ENCODE measurements around the gene TRIM28.

TRIM28 gene

GRCh38 chr19:58547323-58548312 is 3.8 kb downstream of the TRIM28 start:
- peaks cover 73% of the 10 kb centered on the region for H3K36me3 ChIP-seq (ENCODE audit: insufficient read depth, insufficient read length, low read length)
- DNase-seq (ENCODE audit: low read depth, low spot score), result no peak
- H3K4me3 ChIP-seq (ENCODE audit: insufficient read length, low read depth), result no peak overlapping the region
- H3K27me3 ChIP-seq (ENCODE audit: insufficient read depth, insufficient read length), result peaks cover 2% of the 10 kb centered on the region
- TF ChIP-seq SUZ12 (IDR thresholded peaks at IDR 0.05; ENCODE audit: extremely low read depth, insufficient read depth, insufficient read length), result no peak
- 0 out of 2 replicates have a peak, but pooled peaks have one; percentile 5 for TF ChIP-seq ZNF274 (IDR thresholded peaks at IDR 0.05; ENCODE audit: low read depth, low read length)
- no peak overlapping the region for H3K9ac ChIP-seq (ENCODE audit: insufficient read length, low read depth)
- H3K9me3 ChIP-seq (ENCODE audit: insufficient read depth, low read length), result no peaks in the 10 kb centered on the region
- H3K4me1 ChIP-seq (ENCODE audit: insufficient read depth, insufficient read length), result peaks cover 2% of the 10 kb centered on the region

DNA sequence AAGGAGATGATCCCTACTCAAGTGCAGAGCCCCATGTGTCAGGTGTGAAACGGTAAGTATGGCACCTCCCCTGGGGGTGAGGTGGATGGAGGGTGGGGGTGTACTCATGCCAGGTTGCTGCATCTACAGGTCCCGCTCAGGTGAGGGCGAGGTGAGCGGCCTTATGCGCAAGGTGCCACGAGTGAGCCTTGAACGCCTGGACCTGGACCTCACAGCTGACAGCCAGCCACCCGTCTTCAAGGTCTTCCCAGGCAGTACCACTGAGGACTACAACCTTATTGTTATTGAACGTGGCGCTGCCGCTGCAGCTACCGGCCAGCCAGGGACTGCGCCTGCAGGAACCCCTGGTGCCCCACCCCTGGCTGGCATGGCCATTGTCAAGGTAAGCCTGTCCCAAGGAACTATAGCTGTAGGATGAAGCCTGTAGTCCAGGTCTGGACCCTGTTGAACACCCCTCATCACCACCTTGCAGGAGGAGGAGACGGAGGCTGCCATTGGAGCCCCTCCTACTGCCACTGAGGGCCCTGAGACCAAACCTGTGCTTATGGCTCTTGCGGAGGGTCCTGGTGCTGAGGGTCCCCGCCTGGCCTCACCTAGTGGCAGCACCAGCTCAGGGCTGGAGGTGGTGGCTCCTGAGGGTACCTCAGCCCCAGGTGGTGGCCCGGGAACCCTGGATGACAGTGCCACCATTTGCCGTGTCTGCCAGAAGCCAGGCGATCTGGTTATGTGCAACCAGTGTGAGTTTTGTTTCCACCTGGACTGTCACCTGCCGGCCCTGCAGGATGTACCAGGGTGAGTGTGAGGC is 5.2 kb downstream of the TRIM28 start:
- Histone ChIP-seq H3K36me3 (ENCODE audit: insufficient read depth, insufficient read length, low read length) (peaks cover 84% of the 10 kb centered on the region), H3K9ac (ENCODE audit: insufficient read length, low read depth) (no peak overlapping the region), H3K27me3 (ENCODE audit: insufficient read depth, insufficient read length) (no peaks in the 10 kb centered on the region), H3K4me1 (ENCODE audit: insufficient read depth, insufficient read length) (peaks cover 2% of the 10 kb centered on the region), H3K4me3 (ENCODE audit: insufficient read length, low read depth) (no peak overlapping the region), H3K9me3 (ENCODE audit: insufficient read depth, low read length) (no peaks in the 10 kb centered on the region)
- TF ChIP-seq YY1 (IDR thresholded peaks at IDR 0.05; ENCODE audit: insufficient read depth, insufficient read length), result no peak
- TF ChIP-seq ZNF274 (IDR thresholded peaks at IDR 0.05; ENCODE audit: low read depth, low read length), result no peak
- no peak for TF ChIP-seq SUZ12 (IDR thresholded peaks at IDR 0.05; ENCODE audit: extremely low read depth, insufficient read depth, insufficient read length)
- no peak for DNase-seq (ENCODE audit: low read depth, low spot score)

- no peak overlapping the region for H3K9ac ChIP-seq (ENCODE audit: insufficient read length, low read depth)
- H3K4me1 ChIP-seq (ENCODE audit: insufficient read depth, insufficient read length), result peaks cover 2% of the 10 kb centered on the region
- no peaks in the 10 kb centered on the region for H3K9me3 ChIP-seq (ENCODE audit: insufficient read depth, low read length)
- DNase-seq (ENCODE audit: low read depth, low spot score), result no peak
- TF ChIP-seq YY1 (IDR thresholded peaks at IDR 0.05; ENCODE audit: insufficient read depth, insufficient read length), result no peak
- H3K27me3 ChIP-seq (ENCODE audit: insufficient read depth, insufficient read length), result no peaks in the 10 kb centered on the region
- H3K4me3 ChIP-seq (ENCODE audit: insufficient read length, low read depth), result no peak overlapping the region
- peaks cover 84% of the 10 kb centered on the region for H3K36me3 ChIP-seq (ENCODE audit: insufficient read depth, insufficient read length, low read length)
Observed at GRCh38 chr19:58549664-58550361, 5.9 kb downstream of the TRIM28 start.

DNA sequence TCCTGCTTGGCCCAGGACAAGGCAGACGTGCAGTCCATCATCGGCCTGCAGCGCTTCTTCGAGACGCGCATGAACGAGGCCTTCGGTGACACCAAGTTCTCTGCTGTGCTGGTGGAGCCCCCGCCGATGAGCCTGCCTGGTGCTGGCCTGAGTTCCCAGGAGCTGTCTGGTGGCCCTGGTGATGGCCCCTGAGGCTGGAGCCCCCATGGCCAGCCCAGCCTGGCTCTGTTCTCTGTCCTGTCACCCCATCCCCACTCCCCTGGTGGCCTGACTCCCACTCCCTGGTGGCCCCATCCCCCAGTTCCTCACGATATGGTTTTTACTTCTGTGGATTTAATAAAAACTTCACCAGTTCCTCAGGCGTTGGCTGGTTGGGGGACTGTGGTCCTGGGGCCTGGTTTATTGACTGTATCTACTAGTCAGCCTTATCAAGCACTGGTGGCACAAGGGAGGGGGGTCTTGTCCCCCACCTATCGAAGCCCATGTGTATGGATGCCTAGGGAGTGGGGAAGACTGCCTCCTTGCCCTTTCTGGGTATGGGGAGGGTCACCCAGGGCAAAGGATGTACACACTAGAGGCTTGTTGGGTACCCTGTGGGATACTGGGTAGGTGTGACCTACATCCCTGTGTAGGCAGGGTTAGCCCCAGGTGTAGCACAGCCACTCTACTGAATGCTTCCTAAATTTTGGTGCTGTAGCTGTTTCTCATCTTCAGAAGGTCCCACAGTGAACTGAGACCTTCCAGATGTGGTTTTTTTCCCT is 6.7 kb downstream of the TRIM28 start:
- H3K9me3 ChIP-seq (ENCODE audit: insufficient read depth, low read length), result no peaks in the 10 kb centered on the region
- no peaks in the 10 kb centered on the region for H3K27me3 ChIP-seq (ENCODE audit: insufficient read depth, insufficient read length)
- no peak overlapping the region for H3K9ac ChIP-seq (ENCODE audit: insufficient read length, low read depth)
- peaks cover 2% of the 10 kb centered on the region for H3K4me1 ChIP-seq (ENCODE audit: insufficient read depth, insufficient read length)
- no peak for TF ChIP-seq SUZ12 (IDR thresholded peaks at IDR 0.05; ENCODE audit: extremely low read depth, insufficient read depth, insufficient read length)
- no peak for TF ChIP-seq YY1 (IDR thresholded peaks at IDR 0.05; ENCODE audit: insufficient read depth, insufficient read length)
- no peak for TF ChIP-seq ZNF274 (IDR thresholded peaks at IDR 0.05; ENCODE audit: low read depth, low read length)
- no peak for DNase-seq (ENCODE audit: low read depth, low spot score)
- no peak overlapping the region for H3K4me3 ChIP-seq (ENCODE audit: insufficient read length, low read depth)
- peaks cover 79% of the 10 kb centered on the region for H3K36me3 ChIP-seq (ENCODE audit: insufficient read depth, insufficient read length, low read length)

- H3K4me3 ChIP-seq (ENCODE audit: insufficient read length, low read depth), result no peak overlapping the region
Observed at GRCh38 chr19:58551123-58551497, 7.2 kb downstream of the TRIM28 start.

DNA sequence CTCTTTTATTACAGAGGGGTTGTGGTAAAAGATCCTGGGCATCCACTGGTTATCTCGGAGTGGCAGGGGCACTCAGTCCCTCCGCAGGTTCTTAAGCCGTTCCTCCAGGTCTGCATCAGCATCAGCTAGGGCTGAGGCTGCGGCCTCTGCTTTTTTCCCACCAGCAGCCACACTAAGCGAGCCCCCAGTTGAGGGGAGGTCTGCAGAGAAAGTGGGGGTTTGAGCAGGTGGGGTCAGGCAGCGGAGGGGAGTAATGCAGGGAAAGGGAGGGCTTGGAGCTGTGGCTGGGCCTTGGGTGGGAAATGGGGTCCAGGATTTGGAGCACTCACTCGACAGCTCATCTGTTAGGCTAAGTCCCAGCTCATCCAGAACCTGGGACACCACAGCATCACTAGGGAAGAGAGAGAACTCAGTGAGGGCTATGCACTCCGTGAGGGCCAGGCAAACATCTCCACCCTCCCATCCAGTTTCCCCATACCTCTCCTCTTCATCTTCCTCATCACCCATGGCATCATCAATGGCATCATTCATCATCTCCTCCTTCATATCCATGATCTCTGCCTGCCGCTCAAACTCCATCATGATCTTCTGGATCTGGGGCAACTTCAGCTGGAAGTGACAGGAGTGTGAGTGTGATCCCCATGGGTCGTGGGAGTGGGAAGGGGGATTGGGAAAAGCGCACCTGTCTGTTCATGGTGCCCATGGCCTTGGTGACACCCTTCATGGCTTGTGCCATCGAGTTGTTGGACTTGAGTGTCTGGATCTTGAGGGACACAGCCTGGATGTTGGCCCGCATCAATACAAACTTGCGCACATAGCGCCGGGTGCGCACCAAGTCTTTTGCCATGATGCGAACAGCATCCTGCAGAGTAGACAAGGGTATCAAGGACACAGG is 8.0 kb downstream of the TRIM28 start:
- peaks cover 75% of the 10 kb centered on the region for H3K36me3 ChIP-seq (ENCODE audit: insufficient read depth, insufficient read length, low read length)
- no peaks in the 10 kb centered on the region for H3K4me1 ChIP-seq (ENCODE audit: insufficient read depth, insufficient read length)

More at GRCh38 chr19:58551123-58551497, 7.2 kb downstream of the TRIM28 start:
- H3K9ac ChIP-seq (ENCODE audit: insufficient read length, low read depth), result no peak overlapping the region
- no peak for TF ChIP-seq ZNF274 (IDR thresholded peaks at IDR 0.05; ENCODE audit: low read depth, low read length)
- no peak for TF ChIP-seq YY1 (IDR thresholded peaks at IDR 0.05; ENCODE audit: insufficient read depth, insufficient read length)
- TF ChIP-seq SUZ12 (IDR thresholded peaks at IDR 0.05; ENCODE audit: extremely low read depth, insufficient read depth, insufficient read length), result no peak
- peaks cover 74% of the 10 kb centered on the region for H3K36me3 ChIP-seq (ENCODE audit: insufficient read depth, insufficient read length, low read length)
- no peak for DNase-seq (ENCODE audit: low read depth, low spot score)
- H3K27me3 ChIP-seq (ENCODE audit: insufficient read depth, insufficient read length), result no peaks in the 10 kb centered on the region
- H3K9me3 ChIP-seq (ENCODE audit: insufficient read depth, low read length), result no peaks in the 10 kb centered on the region
- peaks cover 2% of the 10 kb centered on the region for H3K4me1 ChIP-seq (ENCODE audit: insufficient read depth, insufficient read length)

More for the DNA sequence above, 8.0 kb downstream of the TRIM28 start:
- TF ChIP-seq YY1 (IDR thresholded peaks at IDR 0.05; ENCODE audit: insufficient read depth, insufficient read length) (no peak), ZNF274 (IDR thresholded peaks at IDR 0.05; ENCODE audit: low read depth, low read length) (no peak), SUZ12 (IDR thresholded peaks at IDR 0.05; ENCODE audit: extremely low read depth, insufficient read depth, insufficient read length) (no peak)
- Histone ChIP-seq H3K9me3 (ENCODE audit: insufficient read depth, low read length) (no peaks in the 10 kb centered on the region), H3K27me3 (ENCODE audit: insufficient read depth, insufficient read length) (no peaks in the 10 kb centered on the region), H3K9ac (ENCODE audit: insufficient read length, low read depth) (no peak overlapping the region), H3K4me3 (ENCODE audit: insufficient read length, low read depth) (no peak overlapping the region)
- DNase-seq (ENCODE audit: low read depth, low spot score), result no peak

Data from NT2/D1 (cell line).